IMR-90 (cell line): ENCODE results near the gene VPS26B. TPM values are rescaled to one million over a fixed set of nuclear protein-coding genes. Genes with fewer than 3 reads are reported as not detected.

ENCODE experiments used
- ATAC-seq: fragments of 200-7000 bp; cut with Tn5 transposase; 2 replicates; pipeline ENCODE4 v1.9.1; 2020; ENCODE audit warnings: low read depth, mild to moderate bottlenecking, moderate library complexity
- BruUV-seq: library from RNA; stranded (reverse); fragments of 400-500 nt; replicated peaks from 2 replicates; lab custom pipeline; 2021; lab: Mats Ljungman, UMichigan
- CTCF ChIA-PET: fragments of 300-600 bp; formaldehyde crosslinking; extraction: SDS; loops from one replicate; lab custom pipeline; 2021; ENCODE audit warnings: antibody characterized with exemption; lab: Yijun Ruan, JAX
- POLR2A ChIA-PET: fragments of 300-600 bp; sonication (Branson Sonifier 250); formaldehyde crosslinking; loops from one replicate; lab custom pipeline; 2022; ENCODE audit warnings: antibody characterized with exemption; ENCODE audit not compliant: unreplicated experiment; lab: Charles Lee
- DNase-seq: peaks from one replicate; pipeline ENCODE4 v3.0.0; 2013
- H2AFZ ChIP-seq: replicated peaks from 2 replicates; pipeline ENCODE3; 2013; ENCODE audit warnings: low read length, mild to moderate bottlenecking; ENCODE audit not compliant: poor library complexity
- H2AK5ac ChIP-seq: 2 replicates; pipeline ENCODE4 v1.6.1; 2013; ENCODE audit warnings: low read depth, low read length, inconsistent platforms
- H2AK9ac ChIP-seq: replicated peaks from 2 replicates; pipeline ENCODE3; 2013; ENCODE audit warnings: mild to moderate bottlenecking, low read depth, low read length, moderate library complexity; ENCODE audit not compliant: poor library complexity
- H2BK120ac ChIP-seq: 2 replicates; pipeline ENCODE4 v1.6.1; 2013; ENCODE audit warnings: low read depth, low read length, inconsistent platforms
- H2BK15ac ChIP-seq: 3 replicates; pipeline ENCODE4 v1.6.1; 2013; ENCODE audit warnings: low read depth, low read length, inconsistent platforms
- H2BK20ac ChIP-seq: 2 replicates; pipeline ENCODE4 v1.6.1; 2013; ENCODE audit warnings: low read depth, mild to moderate bottlenecking, inconsistent platforms, low read length, moderate library complexity
- H2BK5ac ChIP-seq: 2 replicates; pipeline ENCODE4 v1.6.1; 2013; ENCODE audit warnings: mild to moderate bottlenecking, low read depth, low read length, inconsistent platforms; ENCODE audit not compliant: poor library complexity, severe bottlenecking
- H3K14ac ChIP-seq: replicated peaks from 2 replicates; pipeline ENCODE4 v1.6.1; 2013; ENCODE audit warnings: low read depth, low read length, inconsistent platforms
- H3K18ac ChIP-seq: 2 replicates; pipeline ENCODE4 v1.6.1; 2013; ENCODE audit warnings: low read depth, low read length, control low read depth
- H3K23ac ChIP-seq: 2 replicates; pipeline ENCODE4 v1.6.1; 2013; ENCODE audit warnings: low read depth, low read length, inconsistent platforms
- H3K27ac ChIP-seq: 2 replicates; pipeline ENCODE4 v1.5.1; 2013; ENCODE audit warnings: mild to moderate bottlenecking, control low read depth, low read length; ENCODE audit not compliant: insufficient read depth
- H3K27me3 ChIP-seq: 2 replicates; pipeline ENCODE4 v1.6.1; 2013; ENCODE audit warnings: low read length; ENCODE audit not compliant: control insufficient read depth, insufficient read depth
- H3K36me3 ChIP-seq: 2 replicates; pipeline ENCODE4 v1.6.1; 2013; ENCODE audit warnings: low read length, mixed read lengths; ENCODE audit not compliant: control insufficient read depth, insufficient read depth
- H3K4ac ChIP-seq: 2 replicates; pipeline ENCODE4 v1.6.1; 2013; ENCODE audit warnings: low read depth, low read length, inconsistent platforms
- H3K4me1 ChIP-seq: 2 replicates; pipeline ENCODE4 v1.6.1; 2013; ENCODE audit warnings: low read length, mixed read lengths; ENCODE audit not compliant: control insufficient read depth, insufficient read depth
- H3K4me2 ChIP-seq: 2 replicates; pipeline ENCODE4 v1.6.1; 2013; ENCODE audit warnings: low read depth, mild to moderate bottlenecking, control low read depth, low read length, moderate library complexity
- H3K4me3 ChIP-seq: 2 replicates; pipeline ENCODE4 v1.5.1; 2013; ENCODE audit warnings: low read depth, mild to moderate bottlenecking, control low read depth, low read length, moderate library complexity; ENCODE audit not compliant: insufficient read depth
- H3K56ac ChIP-seq: 2 replicates; pipeline ENCODE4 v1.6.1; 2013; ENCODE audit warnings: low read length, inconsistent platforms; ENCODE audit not compliant: insufficient read depth; ENCODE audit errors: extremely low read depth
- H3K79me1 ChIP-seq, 2 experiments: 2 replicates each; pipeline ENCODE4 v1.6.1; 2013; ENCODE audit warnings: low read length in 2 of 2, inconsistent platforms in 1 of 2, low read depth in 1 of 2
- H3K9ac ChIP-seq: 2 replicates; pipeline ENCODE4 v1.6.1; 2013; ENCODE audit warnings: low read depth, low read length, control low read depth
- H3K9me1 ChIP-seq: 2 replicates; pipeline ENCODE4 v1.6.1; 2013; ENCODE audit warnings: low read length, inconsistent platforms; ENCODE audit not compliant: insufficient read depth
- H3K9me3 ChIP-seq: 2 replicates; pipeline ENCODE4 v1.6.1; 2013; ENCODE audit warnings: low read length; ENCODE audit not compliant: control insufficient read depth, insufficient read depth
- H4K20me1 ChIP-seq: 2 replicates; pipeline ENCODE4 v1.6.1; 2013; ENCODE audit warnings: low read length, inconsistent platforms; ENCODE audit not compliant: insufficient read depth
- H4K5ac ChIP-seq: 2 replicates; pipeline ENCODE4 v1.6.1; 2013; ENCODE audit warnings: mild to moderate bottlenecking, low read depth, low read length, control low read depth
- H4K8ac ChIP-seq, 2 experiments: 2 replicates each; pipeline ENCODE4 v1.6.1; 2013; ENCODE audit warnings: low read depth in 2 of 2, low read length in 2 of 2, control low read depth in 1 of 2, inconsistent platforms in 1 of 2
- H4K91ac ChIP-seq: 2 replicates; pipeline ENCODE4 v1.6.1; 2013; ENCODE audit warnings: low read depth, low read length, inconsistent platforms; ENCODE audit not compliant: insufficient read depth
- BHLHE40 ChIP-seq: fragments of 150-350 bp; IDR thresholded peaks from 2 replicates; pipeline ENCODE4 v1.6.1; 2016; ENCODE audit warnings: mild to moderate bottlenecking, low read depth, low read length
- CEBPB ChIP-seq: IDR thresholded peaks from 2 replicates; pipeline ENCODE4 v1.6.1; 2012; ENCODE audit warnings: low read depth, low read length, improper control_type of control experiment
- CHD1 ChIP-seq: IDR thresholded peaks from 2 replicates; pipeline ENCODE4 v1.6.1; 2012; ENCODE audit warnings: low read depth, low read length, improper control_type of control experiment
- CTCF ChIP-seq: conservative IDR thresholded peaks from 2 replicates; pipeline ENCODE4 v1.5.1; 2012; ENCODE audit warnings: mild to moderate bottlenecking, low read depth, low read length, improper control_type of control experiment
- MXI1 ChIP-seq: IDR thresholded peaks from 2 replicates; pipeline ENCODE4 v1.6.1; 2012; ENCODE audit warnings: low read depth, mild to moderate bottlenecking, low read length, moderate library complexity, borderline replicate concordance
- NFE2L2 ChIP-seq: fragments of 150-350 bp; IDR thresholded peaks from 2 replicates; pipeline ENCODE4 v1.6.1; 2016; ENCODE audit warnings: low read depth, mild to moderate bottlenecking, low read length
- POLR2A ChIP-seq: IDR thresholded peaks from 2 replicates; pipeline ENCODE4 v1.6.1; 2012; ENCODE audit warnings: mild to moderate bottlenecking, low read depth, low read length
- RAD21 ChIP-seq: IDR thresholded peaks from 2 replicates; pipeline ENCODE4 v1.6.1; 2012; ENCODE audit warnings: low read length, improper control_type of control experiment
- RCOR1 ChIP-seq: IDR thresholded peaks from 2 replicates; pipeline ENCODE4 v1.6.1; 2012; ENCODE audit warnings: mild to moderate bottlenecking, low read length, improper control_type of control experiment; ENCODE audit not compliant: insufficient replicate concordance
- RFX5 ChIP-seq: IDR thresholded peaks from 2 replicates; pipeline ENCODE4 v1.8.0; 2012; ENCODE audit warnings: low read depth, mild to moderate bottlenecking, low read length, moderate library complexity
- SMC3 ChIP-seq: fragments of 150-350 bp; IDR thresholded peaks from 2 replicates; pipeline ENCODE4 v1.6.1; 2016; ENCODE audit warnings: low read depth, mild to moderate bottlenecking, antibody characterized with exemption, low read length, moderate library complexity
- WGBS, 2 experiments: methylation state at CpG; one replicate each; pipeline versions ENCODE4 v1.1.5 to v1.1.7; 2013; ENCODE audit warnings: missing lambda C conversion rate in 2 of 2; ENCODE audit not compliant: insufficient read length in 1 of 2; ENCODE audit errors: extremely low coverage in 2 of 2; 5-methylcytosine and 5-hydroxymethylcytosine counted together
- dilution Hi-C: fragments of 300-500 bp; cut with HindIII; formaldehyde crosslinking; loops from one replicate; pipeline ENCODE4 v1.14.3; 2018; ENCODE audit warnings: low sequenced_read_pairs; ENCODE audit not compliant: unreplicated experiment
- in situ Hi-C: fragments of 300-500 bp; cut with MboI; formaldehyde crosslinking; loops from 3 replicates; pipeline ENCODE4 v1.14.3; 2019; ENCODE audit warnings: low sequenced_read_pairs, inconsistent platforms, mixed read lengths
- intact Hi-C: fragments of 100-400 bp; cut with micrococcal nuclease; formaldehyde crosslinking; loops from 2 replicates; pipeline ENCODE4 v1.10.0; 2022
- polyA plus RNA-seq, 3 experiments: library from polyadenylated mRNA; depleted of rRNA; stranded (reverse); fragments of >200 nt; gene quantifications; 2 replicates each; pipeline ENCODE4 v1.2.3, GENCODE V29; 2012; ENCODE audit warnings: low replicate concordance in 1 of 3
- total RNA-seq: library from RNA; depleted of rRNA; stranded (reverse); fragments of >200 nt; gene quantifications from 2 replicates; pipeline ENCODE4 v1.2.3, GENCODE V29; 2012
- TF ChIP-seq, protein P1 (sequence below): fragments of 150-350 bp; IDR thresholded peaks from 2 replicates; pipeline ENCODE4 v1.6.1; 2016; ENCODE audit warnings: low read depth, mild to moderate bottlenecking, low read length, moderate library complexity, borderline replicate concordance
- TF ChIP-seq, protein P2 (sequence below): fragments of 150-350 bp; IDR thresholded peaks from 2 replicates; pipeline ENCODE4 v1.6.1; 2017; ENCODE audit warnings: mild to moderate bottlenecking, antibody characterized with exemption, low read length, low read depth

The VPS26B gene
- total and polyA plus RNA-seq, 2 of the 4 experiments (the other 2 are of a cell fraction) = 41.6 to 51.1 TPM

DNA sequence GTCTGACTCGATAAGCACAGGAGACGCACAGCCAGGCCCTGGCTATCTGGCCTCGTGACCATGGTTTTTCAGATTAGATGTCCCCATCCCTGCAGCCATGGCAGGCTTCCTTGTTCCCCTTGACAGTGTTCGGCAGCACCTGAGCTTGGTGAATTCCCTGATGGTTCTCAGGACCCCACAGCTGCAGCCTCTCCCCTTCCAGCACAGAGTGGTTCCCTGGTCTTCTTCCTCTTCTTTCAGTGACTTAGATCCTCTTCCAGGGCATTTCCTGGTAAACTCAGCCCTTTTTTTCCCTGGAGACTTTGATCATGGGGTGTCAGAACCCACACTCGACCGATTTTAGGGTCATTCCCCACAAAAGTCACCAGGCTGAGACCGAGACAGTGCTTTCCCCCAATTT lies 66.2 kb downstream of the VPS26B start:
- Histone ChIP-seq H3K79me1 (no peaks in the 10 kb centered on the region), H3K9me3 (no peaks in the 10 kb centered on the region; the same call in 1 of the 2 replicates), H3K4me3 (no peak overlapping the region), H2BK120ac (no peak overlapping the region), H3K4me1 (no peaks in the 10 kb centered on the region), H2BK15ac (no peak overlapping the region), H2BK20ac (no peak overlapping the region), H2AK5ac (no peak overlapping the region), H3K36me3 (no peaks in the 10 kb centered on the region), H3K9ac (no peak overlapping the region), H3K23ac (no peak overlapping the region), H3K27ac (no peak overlapping the region), H3K4ac (no peak overlapping the region), H3K27me3 (no peaks in the 10 kb centered on the region), H4K20me1 (no peaks in the 10 kb centered on the region), H3K9me1 (no peaks in the 10 kb centered on the region), H2AK9ac (no peak overlapping the region), H3K14ac (no peak overlapping the region), H2BK5ac (no peak overlapping the region), H3K18ac (no peak overlapping the region), H4K5ac (no peak overlapping the region), H3K4me2 (no peak overlapping the region), H2AFZ (no peak overlapping the region), H3K56ac (no peak overlapping the region), H4K8ac (no peak overlapping the region), H4K91ac (no peak overlapping the region)
- dilution Hi-C loops (no loop called here), intact Hi-C loops (no loop called here), in situ Hi-C loops (no loop called here)
- 48% methylated on average over 4 of the region's 7 CpGs; no CpG with 5 or more reads in 1 of the 2 experiments for WGBS, 2 experiments
- ChIA-PET CTCF (no interaction called here), POLR2A (no interaction called here)
- BruUV-seq = no TSS peak
- DNase-seq (no peak), ATAC-seq (no peak)
- TF ChIP-seq, protein P1, sequence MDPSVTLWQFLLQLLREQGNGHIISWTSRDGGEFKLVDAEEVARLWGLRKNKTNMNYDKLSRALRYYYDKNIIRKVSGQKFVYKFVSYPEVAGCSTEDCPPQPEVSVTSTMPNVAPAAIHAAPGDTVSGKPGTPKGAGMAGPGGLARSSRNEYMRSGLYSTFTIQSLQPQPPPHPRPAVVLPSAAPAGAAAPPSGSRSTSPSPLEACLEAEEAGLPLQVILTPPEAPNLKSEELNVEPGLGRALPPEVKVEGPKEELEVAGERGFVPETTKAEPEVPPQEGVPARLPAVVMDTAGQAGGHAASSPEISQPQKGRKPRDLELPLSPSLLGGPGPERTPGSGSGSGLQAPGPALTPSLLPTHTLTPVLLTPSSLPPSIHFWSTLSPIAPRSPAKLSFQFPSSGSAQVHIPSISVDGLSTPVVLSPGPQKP = no peak
- TF ChIP-seq POLR2A (no peak), CTCF (no peak), RCOR1 (no peak), SMC3 (no peak), NFE2L2 (no peak), BHLHE40 (no peak), CHD1 (no peak), MXI1 (no peak), CEBPB (no peak), RAD21 (no peak), RFX5 (no peak)
- TF ChIP-seq, protein P2, sequence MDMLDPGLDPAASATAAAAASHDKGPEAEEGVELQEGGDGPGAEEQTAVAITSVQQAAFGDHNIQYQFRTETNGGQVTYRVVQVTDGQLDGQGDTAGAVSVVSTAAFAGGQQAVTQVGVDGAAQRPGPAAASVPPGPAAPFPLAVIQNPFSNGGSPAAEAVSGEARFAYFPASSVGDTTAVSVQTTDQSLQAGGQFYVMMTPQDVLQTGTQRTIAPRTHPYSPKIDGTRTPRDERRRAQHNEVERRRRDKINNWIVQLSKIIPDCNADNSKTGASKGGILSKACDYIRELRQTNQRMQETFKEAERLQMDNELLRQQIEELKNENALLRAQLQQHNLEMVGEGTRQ = no peak
